Ecto neural progenitor cell (in vitro differentiated cells): ENCODE data around the gene RIPOR3.
A peak's percentile ranks its signal among the peaks of the same experiment; 100 is the strongest.
"Not testable (repeated sequence)": the region's sequence is repeated elsewhere in the genome, so short reads cannot be mapped to it uniquely, and the experiment has no call there.

Source experiments
- DNase-seq: peaks from one replicate; pipeline ENCODE4 v3.0.0-alpha.2; 2018; ENCODE audit warnings: low spot score

Gene RIPOR3

DNA sequence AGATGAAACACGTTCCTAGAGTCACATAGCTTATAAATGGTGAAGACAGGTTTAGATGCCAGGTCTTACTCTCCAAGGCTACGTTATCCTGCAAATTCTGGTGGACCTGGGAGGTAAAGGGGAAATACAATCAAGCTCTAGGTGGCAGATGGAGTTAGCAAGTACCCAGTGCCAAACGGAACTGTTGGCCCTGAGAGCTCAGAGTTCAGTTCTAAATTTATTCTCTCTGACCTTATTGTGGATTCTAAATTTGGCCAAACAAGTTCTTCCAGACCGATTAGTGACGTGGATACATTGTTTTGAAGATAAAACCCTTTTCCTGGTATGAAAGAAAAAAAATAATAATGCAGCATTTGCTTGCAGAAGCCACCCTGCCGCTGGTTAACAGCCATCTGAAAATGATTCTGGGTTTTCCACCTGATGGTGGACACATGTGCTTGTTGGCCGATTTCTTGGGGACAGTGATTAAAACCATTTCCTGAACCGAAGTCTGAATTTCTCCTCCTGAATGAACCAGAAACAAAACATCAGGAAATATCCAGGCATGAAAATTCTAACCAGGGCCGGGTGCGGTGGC, 32.5 kb downstream of the RIPOR3 start:
- DNase-seq = no peak

DNA sequence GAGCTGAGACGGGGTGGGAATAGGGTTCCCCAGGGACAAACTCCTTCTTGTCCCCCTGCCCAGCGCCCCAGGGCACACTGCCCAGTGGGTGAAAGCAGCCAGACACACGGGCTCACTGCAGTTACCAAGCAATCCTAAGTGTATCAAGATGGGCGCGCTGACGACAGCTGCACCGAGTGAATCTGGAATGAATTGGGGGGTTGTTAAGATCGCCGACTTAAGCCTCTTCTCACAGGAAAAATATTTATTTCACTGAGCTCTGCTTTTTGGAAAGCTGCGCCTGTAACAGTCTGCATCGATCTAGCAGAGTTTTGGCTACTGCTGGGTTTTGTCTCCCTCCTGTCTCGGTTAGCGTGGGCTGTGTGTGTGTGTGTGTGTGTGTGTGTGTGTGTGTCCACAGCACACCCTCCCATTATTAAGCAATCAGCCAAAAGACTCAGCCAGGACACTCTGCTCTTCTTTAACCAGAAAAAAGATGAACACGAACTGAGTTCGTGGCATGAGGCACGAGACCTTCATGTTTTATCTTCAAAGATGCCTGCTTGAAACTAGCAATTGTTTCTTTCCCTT, 35.9 kb downstream of the RIPOR3 start:
- DNase-seq = no peak

DNA sequence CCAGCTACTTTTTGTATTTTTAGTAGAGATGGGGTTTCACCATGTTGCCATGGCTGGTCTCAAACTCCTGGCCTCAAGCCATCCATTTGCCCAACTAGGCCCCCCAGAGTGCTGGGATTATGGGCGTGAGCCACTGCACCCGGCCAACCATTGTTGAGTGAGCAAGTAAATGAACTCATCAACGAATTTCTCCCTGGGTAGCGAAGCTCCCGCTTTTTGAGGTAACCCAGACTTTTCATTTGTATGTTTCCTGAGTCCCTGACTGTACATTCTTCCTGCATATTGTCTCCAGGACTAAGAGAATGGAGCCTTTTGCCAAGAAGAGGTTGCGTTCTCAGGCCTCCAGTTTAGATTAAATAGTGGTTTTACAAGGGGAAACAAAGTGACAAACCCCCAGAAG, 36.4 kb downstream of the RIPOR3 start:
- DNase-seq = no peak

DNA sequence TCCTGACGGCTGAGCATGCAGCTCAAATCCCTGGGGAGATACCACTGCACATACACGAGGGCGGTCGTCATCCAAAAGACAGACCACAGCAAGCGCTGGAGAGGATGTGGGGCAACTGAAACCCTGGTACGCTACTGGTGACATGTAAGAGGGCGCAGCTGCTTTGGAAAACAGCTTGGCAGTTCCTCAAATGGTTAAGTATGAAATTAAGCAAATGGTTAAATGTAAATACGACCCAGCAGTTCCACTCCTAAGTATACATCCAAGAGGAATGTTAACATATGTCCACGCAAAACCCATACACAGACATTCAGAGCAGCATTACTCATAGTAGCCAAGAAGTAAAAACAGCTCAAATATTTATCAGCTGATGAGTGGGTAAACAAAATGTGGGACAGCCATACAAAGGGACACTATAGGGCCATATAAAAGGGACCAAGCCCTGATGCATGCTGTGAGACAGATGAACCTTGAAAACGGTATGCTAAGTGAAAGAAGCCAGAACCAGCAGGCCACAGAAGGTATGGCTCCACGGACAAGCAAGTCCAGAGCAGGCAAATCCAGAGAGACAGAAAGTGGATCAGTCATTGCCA, 38.5 kb downstream of the RIPOR3 start:
- no peak for DNase-seq

DNA sequence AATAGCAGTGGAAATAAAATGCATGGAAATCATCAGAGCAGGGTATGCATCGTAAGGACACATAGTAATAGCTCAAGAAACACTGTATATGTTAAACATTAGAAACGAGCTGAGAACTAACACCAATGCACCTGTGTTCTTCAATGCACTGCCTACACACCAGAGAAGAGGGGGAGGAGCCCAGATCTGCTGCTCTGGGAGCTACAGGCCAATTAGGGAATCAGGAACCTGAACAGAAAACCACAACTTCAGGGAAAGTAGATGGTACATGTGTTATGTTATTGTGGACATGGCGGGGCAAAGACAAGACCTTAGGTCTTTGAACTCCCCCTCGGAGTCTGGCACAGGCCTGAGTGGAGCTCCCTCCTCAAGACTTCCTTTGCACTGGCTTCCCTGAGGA, 39.7 kb downstream of the RIPOR3 start:
- no peak for DNase-seq

DNA sequence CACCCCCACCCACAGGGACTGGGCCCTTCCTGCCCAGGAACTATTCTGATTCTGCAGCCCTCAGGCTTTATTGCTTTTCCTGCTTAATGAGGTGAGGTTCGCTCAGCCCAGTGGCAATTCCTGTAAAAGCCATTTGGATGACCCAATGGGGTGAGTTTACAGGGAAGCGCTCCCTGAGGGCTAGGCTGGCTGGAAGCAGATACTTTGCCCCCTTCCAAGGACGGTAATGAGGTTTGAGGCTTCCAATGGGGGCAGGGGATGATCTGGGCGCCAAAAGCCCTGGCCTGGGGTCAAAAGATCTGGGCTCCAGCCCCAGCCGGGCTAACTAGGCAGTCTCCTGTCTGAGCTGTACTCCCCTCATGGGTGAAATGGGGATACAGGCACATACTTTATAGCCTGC, 41.8 kb downstream of the RIPOR3 start:
- DNase-seq = no peak

DNA sequence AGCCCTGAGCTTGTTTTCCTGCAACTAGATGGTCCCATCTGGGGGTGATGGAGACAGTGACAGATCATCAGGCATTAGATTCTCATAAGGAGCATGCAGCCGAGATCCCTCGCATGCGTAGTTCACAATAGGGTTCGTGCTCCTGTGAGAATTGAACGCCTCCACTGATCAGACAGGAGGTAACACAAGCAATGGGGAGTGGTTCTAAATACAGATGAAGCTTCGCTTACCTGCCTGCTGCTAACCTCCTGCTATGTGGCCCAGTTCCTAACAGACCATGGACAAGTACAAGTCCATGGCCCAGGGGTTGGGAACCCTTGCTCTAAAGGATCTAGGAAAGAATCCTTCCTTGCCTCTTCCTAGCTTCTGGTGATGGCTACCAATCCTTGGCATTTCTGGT, 42.7 kb downstream of the RIPOR3 start:
- DNase-seq = no peak

DNA sequence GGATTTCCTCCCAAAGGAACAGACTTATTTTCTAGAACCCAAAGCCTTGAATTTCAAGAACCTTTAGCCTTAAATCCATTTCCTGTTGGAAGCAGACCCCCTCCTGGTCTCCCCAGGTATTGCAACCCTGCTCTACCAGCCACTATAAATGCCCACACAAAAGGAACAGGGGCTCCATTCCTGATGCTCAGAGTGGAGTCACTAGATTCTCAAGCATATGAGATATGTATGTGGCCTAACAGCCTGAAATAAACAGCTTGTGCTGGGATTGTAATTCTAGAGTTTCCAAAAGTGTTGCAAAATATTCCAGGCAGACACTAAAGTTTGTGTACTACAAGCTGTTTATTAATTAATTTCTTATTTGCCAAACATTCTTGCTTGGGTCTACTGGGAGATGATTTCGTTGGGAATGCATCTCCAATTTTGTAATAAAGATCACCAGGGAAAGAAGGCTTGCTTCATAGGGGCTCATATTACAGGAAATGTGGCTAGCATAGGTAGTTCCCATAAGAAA, 44.8 kb downstream of the RIPOR3 start:
- DNase-seq = no peak

DNA sequence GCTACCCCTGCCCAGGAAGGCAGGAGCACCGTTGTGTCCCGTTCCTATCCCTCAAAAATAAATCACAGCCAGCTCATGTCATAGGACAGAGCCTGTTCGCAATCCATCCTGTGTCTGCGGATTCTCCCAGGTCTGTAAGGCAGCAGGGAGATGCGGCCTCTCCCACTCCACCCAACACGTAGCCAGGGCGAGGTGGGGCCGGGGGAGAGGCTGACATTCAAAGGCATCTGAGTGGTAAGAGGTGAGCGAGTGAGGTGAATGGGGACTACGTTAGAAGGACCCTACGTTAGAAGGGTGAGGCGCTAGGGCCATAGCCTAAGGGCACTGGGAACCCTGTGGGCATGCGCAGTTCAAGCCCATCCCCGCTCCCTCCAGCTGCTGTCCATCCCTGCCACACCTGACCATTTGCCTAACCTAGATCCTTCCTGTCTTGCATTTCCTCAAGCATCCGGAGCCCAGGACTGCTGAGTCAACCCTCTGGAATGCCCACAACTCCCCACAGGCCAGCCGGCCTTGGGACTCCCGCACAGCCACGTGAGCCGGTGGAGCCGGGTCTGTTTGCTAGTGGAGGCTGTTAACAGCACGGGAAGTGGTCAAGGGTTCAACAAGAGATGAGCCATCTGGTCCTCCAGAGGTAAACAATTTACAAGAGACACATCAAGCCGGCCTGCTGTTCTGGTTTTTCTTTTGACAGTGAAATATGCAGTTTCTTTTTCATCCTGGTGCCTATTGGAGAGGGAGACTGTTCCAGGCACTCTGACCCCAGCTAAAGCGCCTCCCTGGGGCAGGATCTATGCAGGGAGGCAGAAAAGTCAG, 45.9 kb downstream of the RIPOR3 start:
- DNase-seq = peak; percentile 72

DNA sequence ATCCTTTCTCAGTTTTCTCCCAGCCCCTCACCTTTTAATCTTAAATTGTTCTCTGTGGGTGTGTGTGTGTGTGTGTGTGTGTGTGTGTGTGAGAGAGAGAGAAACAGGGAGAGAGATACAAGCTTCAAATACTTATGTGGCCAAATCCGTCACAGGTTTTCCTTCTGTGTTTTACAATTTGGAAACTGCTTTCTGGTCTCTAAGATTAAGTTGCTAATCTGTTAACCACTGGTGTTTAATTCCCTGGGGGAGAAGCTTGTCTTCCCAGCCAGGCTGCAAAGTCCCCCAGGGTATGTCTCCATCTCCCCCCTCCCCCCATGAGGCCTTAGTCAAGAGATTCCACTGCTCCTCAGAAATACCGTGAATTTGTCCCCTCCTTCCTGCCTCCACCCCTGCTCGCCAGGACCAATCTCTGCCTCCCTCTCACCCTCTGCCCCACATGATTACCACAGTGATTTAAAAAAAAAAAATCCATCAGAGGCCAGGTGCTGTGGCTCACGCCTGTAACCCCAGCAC, 49.0 kb downstream of the RIPOR3 start:
- DNase-seq = no peak

DNA sequence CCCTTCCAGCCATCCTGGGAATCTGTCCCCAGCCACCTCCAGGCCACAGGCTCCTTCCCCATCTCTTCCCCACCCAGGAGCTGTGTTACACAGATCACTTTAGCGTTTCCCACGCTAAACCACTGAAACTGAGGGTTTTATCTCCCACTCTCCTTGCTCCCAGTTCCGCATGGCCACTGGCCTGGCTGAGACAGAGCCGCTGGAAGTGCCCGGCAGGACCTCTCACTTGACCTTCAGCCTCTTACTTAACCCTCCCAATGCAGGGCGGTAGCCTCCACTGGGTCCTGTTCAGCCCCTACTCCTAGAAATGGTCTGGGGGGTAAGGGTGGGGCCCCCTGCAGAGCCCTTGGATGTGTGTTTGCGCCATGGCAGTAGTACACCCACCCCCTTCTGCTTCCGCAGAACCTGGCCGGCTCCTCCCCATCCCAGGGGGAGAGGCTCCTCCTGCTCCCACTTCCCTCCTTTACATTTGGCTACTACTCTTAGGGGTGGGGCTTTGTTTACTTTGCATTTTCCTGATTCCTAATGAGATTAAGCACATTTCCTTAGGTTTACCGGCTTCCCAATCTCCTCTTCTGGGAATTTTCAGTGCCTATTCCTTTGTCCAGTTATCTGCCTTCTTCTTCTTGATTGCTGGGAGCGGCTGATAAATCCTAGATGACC, 49.6 kb downstream of the RIPOR3 start:
- not testable (repeated sequence) for DNase-seq

DNA sequence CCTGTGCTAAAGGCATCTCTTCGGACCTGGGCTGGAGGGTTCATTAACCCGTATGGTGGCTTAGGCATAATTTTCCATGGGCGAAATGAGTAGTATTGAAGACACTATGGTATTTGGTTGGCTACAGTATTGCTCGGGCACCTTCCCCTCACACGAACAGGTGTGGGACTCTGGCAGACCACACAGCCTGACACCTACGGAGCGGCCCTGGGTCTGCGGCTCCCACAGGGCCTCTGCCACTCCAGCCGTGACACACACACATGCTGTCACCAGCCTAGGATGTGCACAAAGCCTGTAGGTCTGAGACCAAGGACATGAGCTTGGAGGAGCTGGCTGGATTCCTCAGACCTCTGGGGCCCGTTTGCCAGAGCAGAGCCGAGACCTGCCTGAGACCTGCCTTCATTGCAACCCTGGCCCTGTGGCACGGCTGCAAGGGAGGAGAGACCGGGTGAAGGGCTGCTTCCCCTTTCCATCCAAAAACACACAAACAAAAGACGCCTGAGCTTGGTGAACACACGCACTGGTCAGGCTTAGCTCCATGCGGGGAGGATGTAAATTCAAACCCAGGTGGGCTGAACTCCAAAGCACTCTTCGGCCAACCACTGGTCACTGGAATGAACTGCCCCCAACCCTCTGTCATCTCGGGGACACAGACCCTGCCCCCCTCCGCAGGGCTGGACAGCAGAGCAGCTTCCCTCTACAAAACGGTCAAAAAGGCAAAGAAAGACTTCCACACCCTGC, 51.2 kb downstream of the RIPOR3 start:
- DNase-seq = not testable (repeated sequence)

DNA sequence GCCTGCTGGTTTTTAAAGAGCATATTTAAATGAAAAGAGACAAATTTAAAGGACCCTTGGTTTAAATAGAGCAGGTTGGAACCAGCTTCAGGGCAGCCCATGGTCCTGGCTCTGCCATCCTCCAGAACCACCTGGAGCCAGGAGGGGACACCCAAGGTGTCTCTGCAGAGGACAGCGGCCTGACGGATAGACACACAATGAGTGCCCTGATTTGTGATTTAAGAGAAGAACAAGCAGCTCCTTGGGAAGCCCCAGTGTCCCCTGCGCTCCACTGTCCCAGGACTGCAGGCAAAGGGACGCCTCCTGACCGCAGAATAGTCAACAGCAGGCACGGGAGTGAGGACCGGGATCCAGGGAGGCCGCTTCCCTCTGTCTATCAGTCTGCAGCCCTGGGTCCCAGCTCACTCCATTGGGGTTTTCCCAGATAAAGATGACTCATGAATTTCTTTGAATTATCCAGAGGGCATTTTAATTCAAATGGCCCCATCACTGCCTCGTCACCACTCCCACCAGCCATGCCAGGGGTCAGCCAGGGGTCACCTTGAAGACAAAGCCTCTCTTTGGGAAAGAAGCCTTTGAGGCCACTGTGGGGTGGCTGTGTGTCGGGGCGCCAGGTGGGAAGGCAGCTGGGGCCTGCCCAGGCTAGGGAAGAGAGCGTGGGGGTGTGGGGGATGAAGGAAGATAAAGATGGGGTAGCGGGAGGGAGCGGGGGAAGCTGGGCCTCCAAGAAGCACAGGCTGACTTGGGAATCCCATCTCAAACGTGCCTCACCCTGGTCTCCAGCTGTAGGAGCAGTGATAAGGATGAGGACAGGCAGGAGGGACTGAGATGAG, 53.1 kb downstream of the RIPOR3 start:
- DNase-seq = not testable (repeated sequence)

DNA sequence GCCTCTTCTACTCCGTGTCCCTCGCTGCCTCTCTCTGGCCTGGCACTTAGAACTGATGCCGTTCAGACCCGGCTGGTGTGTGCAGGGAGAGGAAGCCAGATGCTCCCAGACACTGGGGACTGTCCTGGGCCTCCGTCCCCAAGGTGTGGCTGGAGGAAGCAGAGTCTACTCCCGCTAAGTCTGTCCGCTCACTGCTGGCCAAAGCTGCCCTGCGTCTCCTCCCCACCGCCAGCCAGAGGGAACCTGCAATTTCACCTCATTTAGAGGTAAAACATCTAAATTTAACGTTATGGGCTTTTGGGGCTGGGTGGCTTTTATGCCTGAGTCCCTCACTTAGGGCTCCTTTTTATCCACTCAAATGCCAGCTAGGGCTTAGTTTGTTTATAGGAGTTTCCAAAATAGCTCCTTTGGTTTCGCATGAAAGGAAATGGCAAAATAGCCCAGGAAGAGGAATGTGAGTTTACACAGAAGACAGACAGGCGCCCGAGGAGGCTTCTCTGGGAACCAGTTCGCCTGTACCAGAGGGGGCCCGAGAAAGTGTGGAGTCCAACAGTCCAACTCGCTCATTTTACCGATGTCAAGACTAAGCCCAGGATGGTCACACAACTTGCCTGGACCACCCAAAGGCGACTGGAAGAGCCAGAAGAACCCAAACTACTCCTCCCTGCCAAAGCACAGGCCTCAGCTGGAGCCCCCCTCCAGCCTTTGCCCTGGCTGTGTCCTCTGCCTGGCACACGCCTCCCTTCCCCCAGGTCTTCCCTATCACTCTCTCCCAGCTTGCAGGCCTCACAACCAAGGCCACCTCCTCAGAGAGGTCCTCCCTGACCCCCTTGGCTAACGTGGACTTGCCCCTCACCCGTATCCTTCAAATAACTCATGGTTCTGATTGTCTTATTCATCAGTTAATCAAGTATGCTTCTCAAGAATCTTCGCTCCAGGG, 54.5 kb downstream of the RIPOR3 start:
- no peak for DNase-seq

DNA sequence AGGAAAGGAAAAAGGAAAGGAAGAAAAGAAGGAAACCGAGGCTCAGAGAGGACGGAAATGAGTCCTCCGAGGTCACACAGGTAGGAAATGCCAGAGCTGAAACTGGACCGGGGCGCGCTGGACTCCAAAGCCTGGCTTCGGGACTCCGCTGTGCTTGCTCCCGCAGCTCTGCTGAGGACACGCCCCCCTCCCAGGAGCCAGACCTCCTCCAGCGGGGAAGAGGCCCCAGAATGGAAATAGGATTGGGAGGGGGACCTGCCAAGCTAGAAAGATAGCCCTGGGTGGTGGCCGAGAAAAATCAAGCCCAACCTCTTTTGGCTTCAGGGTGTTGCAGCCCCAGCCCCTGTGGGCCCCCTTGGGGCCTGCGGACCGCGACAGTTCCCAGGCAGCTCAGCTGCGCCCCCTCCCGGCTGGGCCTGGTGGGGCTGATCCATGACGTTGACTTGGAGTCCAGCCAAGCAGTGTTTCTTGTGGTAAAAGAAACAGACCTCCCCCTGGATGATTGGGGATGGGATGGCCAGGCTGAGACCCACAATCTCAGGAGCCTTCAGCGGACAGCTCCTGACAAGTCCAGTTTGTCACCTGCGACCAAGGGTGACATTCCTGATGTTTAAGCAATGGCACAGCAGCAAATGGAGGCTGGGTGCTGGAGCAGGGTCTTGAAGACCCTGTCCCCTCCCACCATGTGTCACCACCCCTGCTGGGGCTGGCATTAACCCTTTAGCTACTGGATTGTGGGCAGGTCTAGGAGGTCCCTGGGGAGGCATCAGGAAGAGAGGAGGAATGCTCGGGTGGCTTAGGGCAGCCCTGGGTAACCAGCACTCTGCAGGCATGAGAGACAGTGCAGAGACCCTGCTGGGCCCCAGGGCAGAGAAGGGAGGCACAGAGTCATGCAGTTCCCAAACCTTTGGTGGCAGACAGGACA, 55.4 kb downstream of the RIPOR3 start:
- DNase-seq = peak; percentile 88

DNA sequence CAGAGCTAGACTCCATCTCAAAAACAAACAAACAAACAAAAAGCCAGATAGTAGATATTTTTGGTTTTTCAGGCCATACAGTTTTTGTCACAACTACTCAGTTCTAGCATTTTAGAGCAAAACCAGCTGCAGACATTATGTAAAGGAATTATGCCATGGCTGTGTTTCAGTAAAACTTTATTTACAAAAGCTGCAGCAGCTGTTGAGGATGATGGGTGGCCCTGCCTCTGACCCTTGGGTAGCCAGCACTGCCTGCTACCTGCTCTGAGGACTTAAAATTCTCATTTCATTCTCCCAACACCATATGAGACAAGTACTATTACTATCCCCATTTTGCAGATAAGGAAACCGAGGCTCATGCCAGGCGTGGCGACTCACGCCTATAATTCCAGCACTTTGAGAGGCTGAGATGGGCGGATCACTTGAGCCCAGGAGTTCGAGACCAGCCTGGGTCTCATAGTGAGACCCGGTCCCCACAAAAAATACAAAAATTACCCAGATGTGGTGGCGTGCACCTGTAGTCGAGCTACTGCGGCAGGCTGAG, 56.3 kb downstream of the RIPOR3 start:
- DNase-seq = no peak

DNA sequence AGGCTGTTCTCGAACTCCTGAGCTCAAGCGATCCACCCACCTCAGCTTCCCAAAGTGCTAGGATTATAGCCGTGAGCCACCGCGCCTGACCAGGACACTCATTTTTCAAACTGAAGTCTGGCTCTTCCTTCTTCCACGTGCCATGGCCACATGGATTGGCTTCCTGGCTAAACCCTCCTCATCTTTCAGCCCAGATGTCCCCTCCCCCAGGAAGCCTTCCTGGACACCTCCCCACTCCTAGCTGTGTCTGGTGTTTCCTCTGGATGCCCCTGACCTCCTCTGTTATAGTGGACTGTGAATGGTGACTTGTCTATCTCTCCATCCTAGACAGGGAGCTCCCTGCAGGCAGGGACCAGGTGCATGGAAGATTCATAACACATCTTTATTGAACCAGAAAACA, 57.2 kb downstream of the RIPOR3 start:
- no peak for DNase-seq

DNA sequence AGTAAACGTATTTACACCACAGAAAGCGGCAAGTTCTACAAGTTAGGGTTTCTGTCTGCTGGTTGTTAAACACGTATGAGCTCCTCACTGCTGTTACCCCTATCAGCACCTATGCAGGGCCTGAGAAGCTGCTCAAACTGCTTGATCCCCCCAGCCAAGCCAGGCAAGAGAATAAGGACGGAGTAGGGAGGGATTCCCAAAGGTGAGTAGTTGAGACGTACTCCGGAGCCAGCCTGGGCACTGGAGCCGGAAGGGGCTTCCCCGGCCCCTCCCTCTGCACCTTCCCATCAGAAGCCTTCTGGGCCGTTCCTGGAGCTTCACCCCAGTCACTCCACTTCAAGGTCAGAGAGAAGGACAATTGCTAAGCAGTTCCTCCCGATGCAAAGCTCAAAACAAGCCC, 58.0 kb downstream of the RIPOR3 start:
- no peak for DNase-seq
